GM19438 (cell line): ENCODE results near the gene CACNA1A.
"Not testable (repeated sequence)": the region's sequence is repeated elsewhere in the genome, so short reads cannot be mapped to it uniquely, and the experiment has no call there.

ENCODE experiments used
- ATAC-seq: cut with Tn5 transposase; IDR thresholded peaks from one replicate; pipeline ENCODE4 v1.9.1; 2021; ENCODE audit warnings: low read depth; ENCODE audit not compliant: unreplicated experiment

The CACNA1A gene

GRCh38 chr19:13370948-13371347, 135.3 kb downstream of the CACNA1A start:
- no peak for ATAC-seq

GRCh38 chr19:13366529-13367143, 139.6 kb downstream of the CACNA1A start:
- ATAC-seq = no peak

GRCh38 chr19:13363954-13364353, 142.3 kb downstream of the CACNA1A start:
- ATAC-seq = no peak

DNA sequence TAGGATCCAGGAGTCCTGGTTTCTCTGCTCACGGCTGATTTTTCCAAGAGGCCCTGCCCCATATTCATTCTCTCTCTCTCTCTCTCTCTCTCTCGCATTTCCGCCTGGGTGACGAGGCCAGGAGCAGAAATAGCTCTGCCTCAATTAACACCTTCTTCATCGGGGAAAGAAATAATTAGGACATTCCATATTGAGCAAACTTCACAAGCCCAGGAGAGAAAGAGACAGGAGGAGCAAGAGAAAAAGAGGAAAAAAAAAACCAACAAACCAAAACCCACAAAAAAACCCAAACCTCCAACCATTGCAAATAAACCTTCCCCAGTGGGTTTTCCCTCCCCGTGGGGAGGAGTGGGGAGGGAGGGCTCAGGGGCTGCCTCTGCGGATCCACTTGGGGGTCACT, 143.0 kb downstream of the CACNA1A start:
- ATAC-seq = no peak

DNA sequence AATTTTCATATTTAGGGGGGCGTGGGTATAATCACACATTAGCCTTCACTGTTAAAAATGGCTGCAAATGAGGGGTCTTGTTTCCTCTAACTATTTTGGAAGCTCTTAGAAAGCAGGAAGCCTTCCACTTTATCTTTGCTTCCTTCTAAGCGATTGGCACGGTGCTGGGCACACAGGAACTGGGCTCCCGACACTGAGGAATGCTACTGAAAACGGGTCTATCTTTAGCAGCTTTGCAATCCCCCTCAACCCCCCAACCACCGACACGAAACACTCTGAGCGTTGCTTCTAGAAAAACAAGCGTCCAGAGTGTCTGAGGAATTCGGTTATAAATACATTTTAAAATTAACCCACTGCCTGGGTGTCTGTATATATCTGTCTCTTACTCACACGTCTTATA, 143.6 kb downstream of the CACNA1A start:
- no peak for ATAC-seq

DNA sequence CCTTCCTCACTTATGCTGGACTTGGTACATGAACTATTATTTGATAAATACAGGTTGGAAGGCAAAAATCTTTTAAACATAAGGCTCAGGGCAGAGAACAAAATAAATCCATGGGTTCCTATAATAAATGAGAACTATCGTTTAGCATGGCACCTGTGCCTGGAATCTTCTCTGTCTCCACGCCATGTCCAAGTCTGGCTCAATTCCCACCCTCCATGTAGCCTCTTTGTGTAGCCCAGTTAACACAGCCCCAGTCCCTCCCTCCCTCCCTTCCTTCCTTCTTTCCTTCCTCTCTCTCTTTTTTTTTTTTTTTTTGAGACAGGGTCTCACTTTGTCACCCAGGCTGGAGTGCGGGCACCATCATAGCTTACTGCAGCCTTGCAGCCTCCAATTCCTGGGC, 144.6 kb downstream of the CACNA1A start:
- not testable (repeated sequence) for ATAC-seq

- no peak for ATAC-seq
Observed at GRCh38 chr19:13356686-13357280, 149.5 kb downstream of the CACNA1A start.

GRCh38 chr19:13356185-13356584, 150.1 kb downstream of the CACNA1A start:
- no peak for ATAC-seq

DNA sequence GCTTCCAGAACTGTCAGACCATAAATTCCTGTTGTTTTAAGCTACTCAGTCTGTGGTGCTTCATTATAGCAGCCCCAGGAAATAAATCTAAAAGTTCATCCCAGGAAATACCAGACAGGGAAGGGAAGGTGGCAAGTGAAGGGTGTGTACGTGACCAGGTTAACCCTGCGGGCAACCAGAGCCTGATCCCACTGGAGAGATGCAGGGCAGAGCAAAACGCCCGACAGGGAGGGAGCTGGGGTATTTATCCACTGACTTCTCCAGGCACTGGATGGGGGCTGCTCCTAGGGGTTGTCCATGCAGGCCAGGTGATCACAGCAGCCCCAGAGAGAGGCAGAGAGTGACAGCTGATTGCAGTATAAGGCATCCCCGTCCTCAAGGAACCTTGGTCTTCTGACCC, 150.9 kb downstream of the CACNA1A start:
- ATAC-seq = no peak

DNA sequence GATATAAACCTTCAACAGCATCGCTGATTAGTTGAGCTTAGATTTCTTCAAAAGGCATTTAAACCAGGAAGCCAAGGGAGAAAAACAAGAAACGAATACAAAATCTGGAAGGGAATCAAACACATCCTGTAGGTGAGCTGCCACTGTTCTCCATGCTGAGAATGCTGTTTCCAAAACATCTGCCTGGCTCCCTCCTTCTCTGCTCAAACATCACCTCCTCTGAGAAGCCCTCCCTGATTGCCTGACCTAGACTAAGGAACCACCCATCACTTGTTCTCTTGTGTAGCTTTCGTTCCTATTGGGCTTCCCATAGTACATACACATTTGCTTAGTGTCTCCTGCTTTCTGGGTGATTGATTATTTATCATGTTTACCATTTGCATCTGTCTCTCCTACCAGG, 152.7 kb downstream of the CACNA1A start:
- ATAC-seq = no peak

DNA sequence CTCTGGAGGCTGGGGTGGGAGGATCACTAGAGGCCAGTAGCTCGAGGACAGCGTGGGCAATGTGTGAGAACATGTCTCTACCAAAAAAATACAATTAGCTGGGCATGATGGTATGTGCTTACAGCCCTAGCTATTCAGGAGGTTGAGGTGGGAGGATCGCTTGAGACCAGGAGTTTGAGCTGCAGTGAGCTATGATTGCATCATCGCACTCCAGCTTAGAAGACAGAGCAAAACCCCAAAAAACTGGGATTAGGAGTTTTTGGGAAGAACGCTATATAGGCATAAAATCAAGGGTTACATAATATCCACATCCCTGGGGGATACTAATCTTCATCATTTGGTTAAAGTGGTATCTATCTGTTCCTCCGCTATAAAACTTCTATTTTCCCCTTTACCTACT, 155.5 kb downstream of the CACNA1A start:
- ATAC-seq = no peak

DNA sequence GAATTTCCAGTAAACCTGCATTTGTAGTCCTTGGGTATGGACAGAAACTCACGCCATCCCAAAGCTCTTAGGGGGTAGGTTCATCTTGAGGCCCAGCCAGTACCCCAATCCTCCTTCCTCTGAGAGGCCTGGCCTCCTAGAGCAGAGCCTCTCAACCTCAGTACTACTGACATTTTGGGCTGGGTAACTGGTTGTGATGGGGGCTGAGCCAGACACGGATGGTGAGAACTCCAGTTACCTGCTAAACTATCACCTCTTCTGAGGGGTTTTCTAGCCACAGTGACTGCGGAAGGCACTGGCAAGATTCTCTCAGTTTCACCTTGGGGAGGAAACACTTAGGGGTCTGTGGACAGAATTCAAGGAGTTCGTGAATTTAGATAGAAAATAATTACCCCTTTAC, 156.2 kb downstream of the CACNA1A start:
- no peak for ATAC-seq

DNA sequence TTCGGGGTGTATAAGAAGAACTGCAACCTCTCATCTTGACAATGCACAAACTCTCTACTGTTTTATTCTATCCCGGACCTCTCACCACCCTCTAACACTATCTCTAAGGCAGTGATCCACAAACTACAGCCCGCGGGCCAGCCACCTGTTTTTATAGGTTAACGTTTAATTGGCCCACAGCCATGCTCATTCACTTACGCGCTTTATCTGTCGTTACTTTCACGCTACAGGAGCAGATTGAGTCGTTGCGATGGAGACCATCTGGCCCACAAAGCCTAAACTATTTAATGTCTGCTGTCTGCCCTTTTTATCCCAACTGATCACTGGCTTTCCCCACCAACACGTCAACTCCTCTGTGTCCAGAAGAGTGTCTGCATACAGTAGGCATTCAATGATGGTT, 158.9 kb downstream of the CACNA1A start:
- no peak for ATAC-seq

- no peak for ATAC-seq
Observed at GRCh38 chr19:13343514-13343913, 162.8 kb downstream of the CACNA1A start.

- ATAC-seq = no peak
Observed at GRCh38 chr19:13342672-13343071, 163.6 kb downstream of the CACNA1A start.

DNA sequence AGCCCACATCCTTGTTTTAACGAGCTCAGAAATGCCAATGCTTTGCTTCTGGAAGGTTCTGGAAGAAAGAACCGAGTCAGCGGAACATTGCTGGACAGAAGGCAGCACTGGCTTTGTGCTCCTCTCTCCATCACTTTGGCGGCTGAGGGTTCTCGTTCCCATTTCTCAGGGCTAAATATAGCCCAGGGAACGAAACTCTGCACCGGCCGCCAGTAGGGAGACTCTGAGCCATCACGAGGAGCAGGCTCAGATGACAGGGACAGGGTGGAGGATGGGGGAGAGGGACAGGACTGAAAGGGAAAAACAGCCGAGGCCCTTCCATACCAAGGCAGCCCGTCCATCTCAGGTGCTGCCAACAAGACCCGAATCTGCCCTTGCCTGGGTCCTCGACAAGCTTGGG, 166.4 kb downstream of the CACNA1A start:
- ATAC-seq = no peak

GRCh38 chr19:13337181-13337580, 169.1 kb downstream of the CACNA1A start:
- no peak for ATAC-seq

DNA sequence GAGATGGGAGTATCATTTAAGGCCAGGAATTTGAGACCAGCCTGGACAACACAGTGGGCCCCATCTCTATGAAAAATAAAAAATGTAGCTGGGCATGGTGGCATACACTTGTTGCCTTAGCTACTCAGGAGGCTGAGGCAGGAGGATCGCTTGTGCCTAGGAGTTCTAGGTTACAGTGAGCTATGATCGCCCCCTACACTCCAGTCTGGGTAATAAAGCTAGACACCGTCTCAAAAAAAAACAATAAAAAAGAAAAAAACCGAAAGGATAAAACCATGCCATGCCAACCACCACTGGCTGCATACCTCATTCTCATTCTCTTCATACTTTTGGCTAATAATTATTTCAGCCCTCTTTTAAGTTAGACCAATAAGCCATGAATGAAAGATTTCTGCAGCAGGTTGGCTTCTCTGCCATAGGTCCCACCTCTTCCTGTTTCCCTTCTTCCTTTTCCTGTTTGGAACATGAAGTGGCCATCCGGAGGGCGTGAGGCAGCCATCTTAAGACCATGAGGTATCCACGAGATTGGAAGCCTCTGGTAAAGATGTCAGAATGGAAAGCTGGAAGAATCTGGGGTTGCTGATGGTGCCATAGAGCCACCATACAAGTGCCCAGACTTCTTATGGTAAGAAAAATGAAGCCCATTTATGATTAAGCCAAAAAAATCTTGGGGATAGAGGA, 171.3 kb downstream of the CACNA1A start:
- ATAC-seq = no peak

DNA sequence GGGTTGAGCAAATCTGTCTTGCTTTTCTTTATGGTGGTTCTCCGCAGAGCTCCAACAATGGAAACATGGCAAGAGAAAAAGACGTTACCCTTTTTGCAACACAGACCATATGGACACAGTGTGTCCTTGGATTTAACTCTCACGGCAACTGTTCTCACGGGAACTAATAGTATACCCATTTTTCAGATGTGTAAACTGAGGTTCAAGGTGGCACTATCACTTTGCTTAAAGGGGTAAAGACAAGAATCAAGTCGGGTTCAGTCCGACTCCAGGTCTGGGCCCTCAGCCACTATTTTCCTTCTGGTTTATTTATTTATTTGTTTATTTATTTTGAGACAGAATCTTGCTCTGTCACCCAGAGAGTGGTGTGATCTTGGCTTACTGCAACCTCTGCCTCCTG, 176.0 kb downstream of the CACNA1A start:
- no peak for ATAC-seq

GRCh38 chr19:13329766-13330165, 176.5 kb downstream of the CACNA1A start:
- no peak for ATAC-seq

- no peak for ATAC-seq
Observed at GRCh38 chr19:13328241-13328640, 178.0 kb downstream of the CACNA1A start.

DNA sequence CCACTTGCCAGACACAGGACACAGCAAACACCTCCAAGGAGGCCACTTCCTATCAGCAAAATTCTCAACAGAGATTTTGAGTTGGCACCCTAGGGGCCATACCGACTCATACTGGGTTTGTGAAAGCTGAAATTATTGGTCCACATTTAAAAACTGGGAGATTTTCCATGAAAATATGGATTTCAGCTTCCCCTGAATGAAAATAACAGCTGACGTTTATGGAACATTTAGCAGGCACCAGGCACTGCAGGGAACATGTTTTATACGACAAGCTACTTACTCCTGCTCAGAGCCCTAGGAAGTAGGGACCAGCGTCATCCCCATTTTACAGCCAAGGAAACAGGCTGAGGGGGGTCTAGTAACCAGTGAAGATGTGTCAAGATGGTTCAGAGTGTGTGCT, 186.8 kb downstream of the CACNA1A start:
- ATAC-seq = no peak
